ENCODE measurements around the gene GDNF. TPM values are rescaled to one million over a fixed set of nuclear protein-coding genes. Genes with fewer than 3 reads are reported as not detected.

The GDNF gene
- total RNA-seq, 2 donors from 2014 or later, result 0.58 to 2.4 TPM

DNA sequence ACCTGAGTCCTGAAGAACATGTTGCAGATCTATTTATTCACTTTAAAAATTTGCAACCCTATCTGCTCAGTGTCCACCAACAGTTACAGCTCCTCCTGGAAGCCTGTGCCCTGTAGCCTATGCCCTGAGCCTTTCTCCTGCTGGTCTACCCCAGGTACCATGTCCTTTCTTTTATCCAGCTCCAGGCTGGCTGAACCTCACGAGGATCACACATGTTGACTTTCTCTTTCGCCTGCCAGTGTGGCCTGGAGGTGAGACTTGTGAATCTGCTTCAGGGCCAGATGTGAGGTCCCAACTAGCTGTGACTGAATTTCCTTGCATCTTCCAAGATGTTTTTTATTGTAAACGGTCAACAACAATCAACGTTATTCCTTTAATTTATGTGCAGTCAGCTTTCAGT lies 70.7 kb downstream of the GDNF start:
- H3K4me1 Mint-ChIP-seq, result no peaks in the 10 kb centered on the region
- no peak overlapping the region for H3K27ac ChIP-seq (ENCODE audit: low read depth, low read length)
- H3K4me3 ChIP-seq (ENCODE audit: low read length), result no peak overlapping the region
- H3K9me3 ChIP-seq (ENCODE audit: control insufficient read depth, low read length), result no peaks in the 10 kb centered on the region
- H3K9ac ChIP-seq (ENCODE audit: extremely low read depth, low read length, poor library complexity, severe bottlenecking), result no peak overlapping the region
- TF ChIP-seq, protein P1, sequence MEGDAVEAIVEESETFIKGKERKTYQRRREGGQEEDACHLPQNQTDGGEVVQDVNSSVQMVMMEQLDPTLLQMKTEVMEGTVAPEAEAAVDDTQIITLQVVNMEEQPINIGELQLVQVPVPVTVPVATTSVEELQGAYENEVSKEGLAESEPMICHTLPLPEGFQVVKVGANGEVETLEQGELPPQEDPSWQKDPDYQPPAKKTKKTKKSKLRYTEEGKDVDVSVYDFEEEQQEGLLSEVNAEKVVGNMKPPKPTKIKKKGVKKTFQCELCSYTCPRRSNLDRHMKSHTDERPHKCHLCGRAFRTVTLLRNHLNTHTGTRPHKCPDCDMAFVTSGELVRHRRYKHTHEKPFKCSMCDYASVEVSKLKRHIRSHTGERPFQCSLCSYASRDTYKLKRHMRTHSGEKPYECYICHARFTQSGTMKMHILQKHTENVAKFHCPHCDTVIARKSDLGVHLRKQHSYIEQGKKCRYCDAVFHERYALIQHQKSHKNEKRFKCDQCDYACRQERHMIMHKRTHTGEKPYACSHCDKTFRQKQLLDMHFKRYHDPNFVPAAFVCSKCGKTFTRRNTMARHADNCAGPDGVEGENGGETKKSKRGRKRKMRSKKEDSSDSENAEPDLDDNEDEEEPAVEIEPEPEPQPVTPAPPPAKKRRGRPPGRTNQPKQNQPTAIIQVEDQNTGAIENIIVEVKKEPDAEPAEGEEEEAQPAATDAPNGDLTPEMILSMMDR (conservative IDR thresholded peaks at IDR 0.05), result no peak
- no peak for DNase-seq
- H3K36me3 ChIP-seq (ENCODE audit: control insufficient read depth, insufficient read depth, low read length), result no peaks in the 10 kb centered on the region
- WGBS, 2 experiments (ENCODE audit: insufficient coverage in 1 of 2, insufficient read length in 1 of 2), result 95 to 100% methylated on average over 4 of the region's 4 CpGs
- no peaks in the 10 kb centered on the region for H3K27me3 Mint-ChIP-seq (ENCODE audit: insufficient read depth)
- no peaks in the 10 kb centered on the region for H3K36me3 Mint-ChIP-seq (ENCODE audit: low read depth)
- H3K9me3 Mint-ChIP-seq, result peaks cover 8% of the 10 kb centered on the region
- no peaks in the 10 kb centered on the region for H3K4me1 ChIP-seq (ENCODE audit: control insufficient read depth, insufficient read depth, low read length)
- H3K27me3 ChIP-seq (ENCODE audit: control insufficient read depth, insufficient read depth, low read length, poor library complexity, severe bottlenecking), result no peaks in the 10 kb centered on the region
- H3K4me3 Mint-ChIP-seq, result no peak overlapping the region
- no peak overlapping the region for H3K27ac Mint-ChIP-seq

DNA sequence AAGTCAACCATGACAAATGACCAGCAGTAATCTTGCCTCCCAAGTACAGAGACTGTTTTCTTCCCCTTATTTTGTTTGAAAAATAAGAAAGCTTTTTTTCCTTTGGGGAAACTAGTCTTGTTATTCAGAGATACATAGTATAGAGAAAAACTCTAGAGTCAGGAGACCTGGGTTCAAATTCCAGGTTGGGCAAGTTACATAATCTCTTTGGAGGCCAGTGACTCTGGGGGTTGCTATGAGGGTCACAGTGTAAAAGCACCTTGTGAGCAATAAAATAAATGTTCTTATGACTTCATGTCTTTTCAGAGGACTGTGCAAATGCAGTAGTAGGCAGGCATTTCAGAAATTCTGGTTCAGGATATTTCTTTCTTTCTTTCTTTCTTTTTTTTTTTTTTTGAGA lies 71.5 kb downstream of the GDNF start:
- Histone ChIP-seq H3K9ac (ENCODE audit: extremely low read depth, low read length, poor library complexity, severe bottlenecking) (no peak overlapping the region), H3K4me1 (ENCODE audit: control insufficient read depth, insufficient read depth, low read length) (no peaks in the 10 kb centered on the region), H3K27me3 (ENCODE audit: control insufficient read depth, insufficient read depth, low read length, poor library complexity, severe bottlenecking) (no peaks in the 10 kb centered on the region), H3K36me3 (ENCODE audit: control insufficient read depth, insufficient read depth, low read length) (no peaks in the 10 kb centered on the region), H3K27ac (ENCODE audit: low read depth, low read length) (no peak overlapping the region), H3K4me3 (ENCODE audit: low read length) (no peak overlapping the region), H3K9me3 (ENCODE audit: control insufficient read depth, low read length) (no peaks in the 10 kb centered on the region)
- Mint-ChIP-seq H3K27me3 (ENCODE audit: insufficient read depth) (no peaks in the 10 kb centered on the region), H3K36me3 (ENCODE audit: low read depth) (no peaks in the 10 kb centered on the region), H3K27ac (no peak overlapping the region), H3K4me1 (no peaks in the 10 kb centered on the region), H3K9me3 (peaks cover 2% of the 10 kb centered on the region), H3K4me3 (no peak overlapping the region)
- DNase-seq, result no peak
- TF ChIP-seq, protein P1 (conservative IDR thresholded peaks at IDR 0.05), result no peak

DNA sequence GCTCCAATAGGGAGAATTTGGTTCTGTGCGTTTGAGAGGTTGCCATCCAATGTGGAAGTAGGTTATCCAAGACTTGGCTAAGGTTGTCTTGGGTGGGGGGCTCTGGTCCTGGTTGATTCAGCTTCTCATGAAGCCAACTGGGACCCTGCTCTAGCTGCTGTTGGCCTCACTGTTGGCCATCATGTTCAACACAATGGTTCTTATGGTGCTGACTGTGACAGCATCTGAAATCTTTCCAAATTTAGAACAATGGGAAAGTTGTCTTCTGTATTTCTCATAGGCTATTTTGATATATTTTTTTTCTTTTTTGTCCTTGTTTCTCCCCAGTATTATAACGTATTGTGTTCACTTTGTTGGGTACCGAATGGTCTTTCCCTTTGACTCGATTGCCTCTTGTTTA lies 71.9 kb downstream of the GDNF start:
- Mint-ChIP-seq H3K9me3 (no peaks in the 10 kb centered on the region), H3K4me1 (no peaks in the 10 kb centered on the region), H3K27ac (no peak overlapping the region), H3K36me3 (ENCODE audit: low read depth) (no peaks in the 10 kb centered on the region), H3K4me3 (no peak overlapping the region), H3K27me3 (ENCODE audit: insufficient read depth) (no peaks in the 10 kb centered on the region)
- no peak overlapping the region for H3K27ac ChIP-seq (ENCODE audit: low read depth, low read length)
- no peak overlapping the region for H3K9ac ChIP-seq (ENCODE audit: extremely low read depth, low read length, poor library complexity, severe bottlenecking)
- H3K4me1 ChIP-seq (ENCODE audit: control insufficient read depth, insufficient read depth, low read length), result no peaks in the 10 kb centered on the region
- no peaks in the 10 kb centered on the region for H3K36me3 ChIP-seq (ENCODE audit: control insufficient read depth, insufficient read depth, low read length)
- WGBS, 2 experiments (ENCODE audit: insufficient coverage in 1 of 2, insufficient read length in 1 of 2), result 75 to 89% methylated on average over 4 of the region's 4 CpGs
- TF ChIP-seq, protein P1 (conservative IDR thresholded peaks at IDR 0.05), result no peak
- DNase-seq, result no peak
- no peak overlapping the region for H3K4me3 ChIP-seq (ENCODE audit: low read length)
- no peaks in the 10 kb centered on the region for H3K27me3 ChIP-seq (ENCODE audit: control insufficient read depth, insufficient read depth, low read length, poor library complexity, severe bottlenecking)
- H3K9me3 ChIP-seq (ENCODE audit: control insufficient read depth, low read length), result no peaks in the 10 kb centered on the region
